Activated CD8-positive, alpha-beta memory T cell treated with anti-CD3 and anti-CD28 coated beads, Interleukin-2, amount 50 U/mL, for 4 hours (primary cell): Measurements from ENCODE around the gene LGALS9C.
"Not testable (repeated sequence)": the region's sequence is repeated elsewhere in the genome, so short reads cannot be mapped to it uniquely, and the experiment has no call there.

Source experiments
- DNase-seq: peaks from one replicate; pipeline ENCODE4 v3.0.0-alpha.2; 2020

LGALS9C gene

DNA sequence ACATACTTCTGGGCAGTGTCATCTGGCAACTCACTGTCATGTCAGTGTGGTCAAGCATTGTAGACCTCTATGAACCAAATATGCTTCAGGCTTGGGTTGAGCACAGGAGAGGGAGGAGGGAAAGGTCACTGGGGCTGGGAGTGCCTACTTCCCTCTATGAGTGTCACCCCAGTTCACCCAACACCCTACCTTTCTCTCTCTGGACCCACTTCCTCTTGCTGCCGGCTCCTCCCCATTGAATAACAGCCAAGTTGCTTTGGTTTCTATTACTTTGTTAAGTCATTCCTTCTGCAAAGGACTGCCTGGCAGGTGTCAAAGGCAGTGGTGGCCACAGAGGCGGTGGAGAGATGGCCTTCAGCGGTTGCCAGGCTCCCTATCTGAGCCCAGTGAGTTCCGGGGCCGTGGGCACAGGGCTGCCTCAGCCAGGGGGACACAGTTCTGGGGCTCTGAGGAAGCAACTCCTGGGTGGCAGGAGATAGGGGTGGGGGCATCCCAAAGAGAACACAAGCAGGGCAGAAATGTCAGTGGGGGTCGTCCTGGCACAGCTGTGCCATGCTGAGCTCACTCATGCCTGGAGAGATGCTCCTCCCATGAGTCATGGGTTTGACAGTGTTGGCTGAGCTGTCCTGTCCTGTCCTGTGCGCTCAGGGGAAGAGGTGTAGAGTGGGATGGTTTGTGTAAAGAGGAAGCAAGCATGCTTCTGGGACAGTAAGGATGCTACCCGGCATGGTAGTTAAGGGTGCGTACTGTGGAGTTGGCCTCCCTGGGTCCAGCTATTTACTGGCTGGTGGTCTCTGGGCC is at the start of gene LGALS9C:
Gene LGALS9C, plus strand, starts transcription at position 282 of the 801 bp plus-strand sequence. Its CDS starts 66 bp downstream, at position 348.
- peak; percentile 18 for DNase-seq

DNA sequence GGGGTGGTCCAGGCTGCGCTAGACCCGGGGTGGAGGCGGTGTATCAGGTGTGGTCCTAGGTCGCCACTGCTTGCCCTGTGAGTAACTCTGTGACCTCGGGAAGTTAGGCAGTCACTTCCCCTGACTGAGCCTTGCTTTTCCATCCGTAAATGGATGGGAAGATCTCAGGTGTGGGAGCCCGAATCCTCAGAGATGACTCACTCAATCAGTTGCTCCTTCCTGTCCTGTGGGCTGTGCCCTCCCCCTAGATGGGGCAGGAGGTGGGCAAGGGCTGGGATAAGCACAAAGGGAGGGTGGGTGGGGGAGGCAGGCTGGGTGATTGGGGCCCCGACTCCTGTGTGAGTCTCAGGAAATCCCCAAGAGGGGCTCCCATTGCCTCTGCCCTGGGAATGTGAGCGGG is 44.4 kb upstream of the LGALS9C start:
- DNase-seq = not testable (repeated sequence)

DNA sequence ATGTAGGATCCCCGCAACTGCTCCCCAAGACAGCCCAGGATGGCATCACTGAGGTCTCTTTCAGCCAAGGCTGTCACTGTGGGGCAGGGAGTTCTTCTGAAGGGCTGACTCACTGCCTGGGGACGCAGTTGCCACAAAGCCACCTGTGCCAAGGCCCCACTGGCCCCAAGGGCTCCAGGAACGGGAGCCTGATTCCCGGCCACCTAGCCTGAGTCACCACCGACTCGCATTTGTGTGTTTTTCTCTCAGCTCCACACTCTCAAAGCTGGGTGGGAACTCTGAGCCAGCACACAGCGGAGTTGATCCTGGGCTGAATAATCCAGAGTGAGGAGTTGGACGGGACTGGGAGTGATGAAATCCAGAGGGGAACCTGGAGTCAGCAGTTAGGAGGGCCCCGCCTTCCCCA is 37.1 kb upstream of the LGALS9C start:
- DNase-seq = not testable (repeated sequence)

- DNase-seq = peak; percentile 72
These were observed 34.5 kb upstream of the LGALS9C start for GRCh38 chr17:18442093-18442492.

DNA sequence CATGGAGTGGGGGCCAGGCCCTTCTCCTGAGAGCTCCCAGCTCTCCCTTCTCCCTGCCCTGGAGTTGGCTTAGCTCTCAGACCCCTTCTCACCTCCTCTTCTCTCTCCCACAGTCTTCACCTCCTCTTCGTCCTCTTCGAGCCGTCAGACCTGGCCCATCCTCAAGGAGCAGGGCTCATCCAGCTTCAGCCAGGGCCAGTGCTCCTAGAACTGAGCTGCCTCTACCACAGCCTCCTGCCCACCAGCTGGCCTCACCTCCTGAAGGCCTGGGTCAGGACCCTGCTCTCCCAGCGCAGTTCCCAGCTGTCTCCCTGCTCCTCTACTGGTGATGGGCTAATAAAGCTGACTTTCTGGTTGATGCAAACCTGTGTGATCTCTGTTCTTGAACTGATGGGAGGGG is 34.1 kb upstream of the LGALS9C start:
- not testable (repeated sequence) for DNase-seq

- DNase-seq = not testable (repeated sequence)
These were observed 28.9 kb upstream of the LGALS9C start for GRCh38 chr17:18447476-18448205.

DNA sequence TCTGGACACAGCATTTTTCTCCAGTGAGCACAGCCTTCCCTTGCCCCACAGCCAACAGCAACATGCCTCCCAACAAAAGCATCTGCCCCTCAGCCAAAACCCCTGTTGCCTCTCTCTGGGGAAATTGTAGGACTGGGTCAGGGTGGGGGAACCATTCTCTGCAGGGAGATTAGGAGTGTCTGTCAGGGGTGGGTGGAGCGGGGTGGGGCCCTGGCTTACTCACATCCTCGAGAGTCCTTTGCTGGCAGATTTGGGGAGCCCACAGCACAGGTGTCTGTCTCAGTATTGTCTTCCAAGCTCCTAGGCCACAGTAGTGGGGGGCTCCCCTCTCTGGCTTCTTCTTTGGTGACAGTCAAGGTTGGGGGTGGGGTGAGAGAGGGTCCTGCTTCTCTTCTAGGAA is 28.3 kb upstream of the LGALS9C start:
- not testable (repeated sequence) for DNase-seq

- not testable (repeated sequence) for DNase-seq
These were observed 26.8 kb upstream of the LGALS9C start for GRCh38 chr17:18449833-18450232.

- DNase-seq = not testable (repeated sequence)
These were observed 25.6 kb upstream of the LGALS9C start for GRCh38 chr17:18450998-18451397.

DNA sequence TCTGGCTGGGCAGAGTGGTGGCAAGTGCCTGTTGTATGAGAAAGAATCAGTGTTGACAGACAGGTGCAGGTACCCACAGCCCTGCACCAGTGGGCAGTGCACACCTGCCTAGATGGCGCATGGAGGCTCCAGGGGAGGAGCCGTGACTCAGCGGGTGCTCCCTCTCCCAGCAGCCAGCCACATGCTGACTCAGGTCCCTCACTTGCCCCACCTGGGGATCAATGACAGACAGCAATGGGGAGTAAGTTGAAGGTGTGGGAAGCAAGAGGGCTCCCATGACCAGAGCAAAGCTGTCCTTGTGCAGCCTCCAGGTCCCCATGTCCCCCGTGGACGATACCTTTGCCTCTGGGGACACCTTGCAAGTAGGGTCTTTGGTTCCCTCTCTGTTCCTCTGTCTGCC is 24.6 kb upstream of the LGALS9C start:
- not testable (repeated sequence) for DNase-seq

DNA sequence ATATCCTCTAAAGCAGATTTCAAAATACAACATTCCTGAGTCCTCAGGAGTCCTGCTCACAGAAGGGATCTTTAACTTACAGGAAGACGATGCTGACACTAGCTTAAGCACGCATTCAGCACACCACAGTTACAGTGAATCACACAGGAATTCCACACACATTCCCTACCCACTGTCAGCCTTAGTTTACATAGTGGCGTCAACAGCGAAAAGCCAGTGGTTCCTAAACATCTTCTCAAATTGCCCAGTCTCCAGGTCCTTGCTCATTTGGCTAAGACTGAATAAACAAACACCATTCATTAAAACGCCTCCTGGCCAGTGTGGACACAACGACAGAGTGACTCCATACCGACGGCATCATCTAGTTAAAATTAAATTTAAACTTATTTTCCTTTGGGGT is 17.6 kb upstream of the LGALS9C start:
- not testable (repeated sequence) for DNase-seq

- DNase-seq = not testable (repeated sequence)
These were observed 12.6 kb upstream of the LGALS9C start for GRCh38 chr17:18463831-18464502.

DNA sequence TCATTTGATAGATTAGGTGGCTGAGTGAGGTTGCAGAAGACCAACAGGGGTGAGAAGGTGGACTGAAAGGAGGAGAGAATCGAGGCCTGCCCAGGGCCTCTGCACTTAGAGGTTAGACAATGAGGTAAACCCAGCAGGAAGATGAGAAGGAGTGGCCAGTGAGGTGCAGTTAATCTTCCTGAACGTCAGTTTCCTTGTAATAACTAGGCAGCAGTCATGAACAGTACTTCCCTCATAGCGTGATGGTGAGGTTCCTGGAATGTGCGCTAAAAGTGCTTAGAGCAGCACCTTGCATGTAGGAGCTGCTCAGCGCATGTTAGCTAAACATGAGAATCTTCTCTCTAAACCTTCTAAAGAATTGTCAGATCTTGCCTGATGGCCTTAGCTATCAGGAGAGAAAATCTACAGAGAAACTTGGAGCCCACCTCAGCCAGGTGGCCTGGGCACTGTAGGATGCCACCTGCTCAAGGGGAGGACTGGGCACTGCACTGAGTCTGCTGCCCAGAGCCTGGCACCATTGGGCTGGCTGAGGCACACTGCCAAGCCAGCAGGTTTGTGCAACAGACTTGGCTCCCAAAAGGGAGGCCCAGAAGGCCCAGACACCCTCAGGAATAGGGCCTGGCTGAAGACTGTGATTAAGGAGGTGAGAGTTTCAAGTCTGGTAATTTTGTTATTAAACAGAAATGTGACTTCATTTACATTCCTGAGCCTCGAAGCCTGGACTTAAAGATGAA is 10.2 kb upstream of the LGALS9C start:
- DNase-seq = not testable (repeated sequence)

- not testable (repeated sequence) for DNase-seq
These were observed 9.6 kb upstream of the LGALS9C start for GRCh38 chr17:18467001-18467400.

DNA sequence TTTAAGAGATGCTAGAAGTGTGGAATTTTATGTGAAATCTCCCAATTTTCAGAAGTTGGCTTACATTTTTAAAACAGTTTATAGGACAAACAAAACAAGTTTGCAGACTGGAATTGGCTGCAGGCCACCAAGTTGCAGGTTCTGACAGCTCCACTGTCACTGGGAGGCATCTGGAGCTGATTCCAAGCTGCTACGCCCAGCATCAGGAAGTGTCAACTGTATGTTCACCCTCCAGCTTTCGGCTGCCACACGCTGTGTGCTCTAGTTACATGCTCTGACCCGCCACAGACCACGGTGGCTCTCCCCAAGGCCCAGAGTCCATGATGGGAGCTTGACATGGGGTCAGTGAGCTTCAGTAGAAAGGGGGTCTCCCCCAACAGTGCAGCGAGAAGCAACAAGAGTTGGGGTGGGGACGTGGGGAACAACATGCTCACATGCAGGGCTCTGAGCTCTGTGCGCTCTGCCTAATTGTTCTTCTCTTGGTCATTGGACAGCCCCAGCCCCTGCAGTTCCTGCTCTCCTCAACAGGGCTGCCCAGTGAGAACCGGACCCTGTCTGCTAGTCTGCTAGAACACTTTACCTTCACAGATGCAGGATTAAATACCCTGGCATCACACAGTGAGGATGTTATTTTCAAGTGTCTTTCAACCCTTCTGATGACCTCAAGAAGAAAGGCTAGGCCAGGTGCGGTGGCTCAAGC is 8.0 kb upstream of the LGALS9C start:
- not testable (repeated sequence) for DNase-seq

DNA sequence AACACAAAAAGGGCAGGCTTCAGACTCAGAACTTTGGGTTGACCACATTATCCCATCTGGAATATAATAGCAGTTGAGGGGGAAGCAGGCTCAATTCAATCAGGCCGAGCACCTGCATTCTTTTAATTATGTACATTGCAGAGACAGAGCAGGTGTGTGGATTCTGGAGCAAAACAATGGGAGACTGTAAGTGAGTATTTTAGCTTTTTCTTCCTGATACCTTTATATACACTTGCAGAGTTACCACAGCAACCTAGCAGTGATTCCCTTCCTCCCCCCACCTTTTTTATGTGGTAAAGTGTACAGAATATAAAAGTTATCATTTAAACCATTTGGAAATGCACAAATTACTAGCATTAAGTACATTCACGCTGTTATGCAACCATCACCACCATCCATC is 6.8 kb upstream of the LGALS9C start:
- DNase-seq = not testable (repeated sequence)

DNA sequence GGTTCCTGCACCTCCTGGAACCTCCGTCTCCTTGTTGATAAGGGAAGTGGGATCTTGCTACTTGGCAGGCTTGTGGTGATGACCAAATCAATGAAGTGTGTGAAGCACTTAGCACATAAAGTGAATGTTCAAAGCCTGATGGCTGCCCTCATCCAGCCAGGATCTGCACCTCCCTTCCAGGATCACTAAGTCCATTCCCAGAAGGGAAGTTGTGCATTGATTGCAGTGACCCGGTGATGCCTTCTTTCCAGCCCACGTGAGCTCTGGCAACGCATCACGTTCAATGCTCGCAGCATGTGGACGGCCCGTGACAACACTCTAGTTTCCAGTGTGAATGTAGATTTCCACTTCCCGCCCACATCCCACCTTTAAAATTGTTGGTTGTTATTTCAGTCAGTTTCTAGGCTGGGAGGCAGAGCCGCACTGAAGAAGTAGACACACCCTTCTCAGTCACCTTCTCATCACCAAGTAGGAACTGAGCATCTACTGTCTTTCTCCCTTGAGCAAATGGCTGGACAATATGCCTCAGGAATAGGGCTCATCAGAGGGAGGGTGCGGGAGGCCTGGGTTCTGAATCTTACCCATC is 6.2 kb upstream of the LGALS9C start:
- not testable (repeated sequence) for DNase-seq

GRCh38 chr17:18473967-18474366 is 2.6 kb upstream of the LGALS9C start:
- DNase-seq = not testable (repeated sequence)

DNA sequence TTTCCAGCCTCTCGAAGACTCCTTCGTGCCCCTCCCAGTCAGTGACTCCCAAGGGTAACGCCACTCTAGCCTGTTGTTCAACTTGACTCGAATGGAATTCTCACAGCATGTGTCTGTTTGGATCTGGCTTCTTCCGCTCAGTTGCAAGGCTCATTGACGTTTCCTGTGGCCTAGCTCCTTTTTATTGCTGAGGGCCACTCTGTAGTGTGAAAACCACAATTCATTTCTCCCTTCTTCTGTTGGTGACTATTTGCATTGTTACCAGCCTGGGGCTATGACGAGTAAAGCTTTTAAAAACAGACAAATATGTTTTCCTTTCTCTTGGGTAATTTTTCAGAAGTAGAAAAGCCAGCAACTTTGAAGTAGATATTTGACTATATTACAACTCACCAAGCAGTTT is 1.8 kb upstream of the LGALS9C start:
- DNase-seq = not testable (repeated sequence)

GRCh38 chr17:18477367-18477766 is 778 bp downstream of the LGALS9C start:
- not testable (repeated sequence) for DNase-seq

- DNase-seq = not testable (repeated sequence)
These were observed 1.8 kb downstream of the LGALS9C start for GRCh38 chr17:18478362-18478761.
